HepG2 (cell line): ENCODE results near the gene BAHD1. TPM values are rescaled to one million over a fixed set of nuclear protein-coding genes. Genes with fewer than 3 reads are reported as not detected.

ENCODE experiments used
- BORCS8-MEF2B ChIP-seq: sonication (generic); formaldehyde crosslinking; IDR thresholded peaks from 2 replicates; pipeline ENCODE4 v1.8.0; 2022; ENCODE audit warnings: mild to moderate bottlenecking, missing genetic modification reagents
- MBNL3 ChIP-seq: fragments of 250-450 bp; sonication (Bioruptor Pico); conservative IDR thresholded peaks from 2 replicates; pipeline ENCODE4 v1.8.0; 2022; ENCODE audit warnings: mild to moderate bottlenecking, inconsistent platforms
- PHB2 ChIP-seq: fragments of 450-650 bp; IDR thresholded peaks from 2 replicates; pipeline ENCODE4 v1.6.1; 2018; ENCODE audit not compliant: partially characterized antibody
- RFX3 ChIP-seq: IDR thresholded peaks from 2 replicates; pipeline ENCODE4 v1.6.1; 2016; ENCODE audit warnings: missing biosample characterization, missing genetic modification reagents
- RXRA ChIP-seq: sonication (generic); formaldehyde crosslinking; IDR thresholded peaks from 2 replicates; pipeline ENCODE4 v1.5.1; 2020; ENCODE audit warnings: missing genetic modification reagents
- SMAD3 ChIP-seq: sonication (generic); formaldehyde crosslinking; IDR thresholded peaks from 2 replicates; pipeline ENCODE4 v1.4.0; 2020; ENCODE audit warnings: missing genetic modification reagents
- SRSF1 ChIP-seq: fragments of 200-400 bp; formaldehyde crosslinking; optimal IDR thresholded peaks from 2 replicates; pipeline ENCODE3; 2017; ENCODE audit warnings: mild to moderate bottlenecking, low read depth, low read length, moderate library complexity
- ZNF33A ChIP-seq: sonication (generic); formaldehyde crosslinking; IDR thresholded peaks from 2 replicates; pipeline ENCODE4 v1.5.1; 2020; ENCODE audit warnings: missing genetic modification reagents, mild to moderate bottlenecking, moderate library complexity, borderline replicate concordance
- ZNF761 ChIP-seq: sonication (generic); formaldehyde crosslinking; conservative IDR thresholded peaks from 2 replicates; pipeline ENCODE4 v1.4.0; 2020; ENCODE audit warnings: mild to moderate bottlenecking, missing genetic modification reagents
- ZNF782 ChIP-seq: sonication (generic); formaldehyde crosslinking; IDR thresholded peaks from 2 replicates; pipeline ENCODE4 v1.4.0; 2020; ENCODE audit warnings: missing genetic modification reagents, mild to moderate bottlenecking, borderline replicate concordance
- polyA plus RNA-seq, 8 experiments: library from polyadenylated mRNA; depleted of rRNA in 3 of 8; stranded (reverse) in 7 of 8; unstranded in 1 of 8; fragments of >200 nt; fragmentation: Illumina TruSeq in 4 of 8; extraction: Trizol in 4 of 8; gene quantifications; 2 replicates each; pipeline versions ENCODE4 v1.2.1 to v1.2.3, GENCODE V29; 2011 to 2016; ENCODE audit warnings: low read depth in 4 of 8, missing spikeins in 1 of 8, mixed read lengths in 1 of 8; ENCODE audit not compliant: insufficient read depth in 1 of 8
- total RNA-seq, 5 experiments: library from RNA; depleted of rRNA; stranded (reverse); fragments of >200 nt; fragmentation: Illumina TruSeq; extraction: Trizol; gene quantifications; 2 replicates each; pipeline ENCODE4 v1.2.3, GENCODE V29; 2016; ENCODE audit warnings: low read depth in 1 of 5
- TF ChIP-seq, protein P1 (sequence below): sonication (generic); formaldehyde crosslinking; IDR thresholded peaks from 2 replicates; pipeline ENCODE4 v1.4.0; 2020; ENCODE audit warnings: missing genetic modification reagents; ENCODE audit errors: not compliant biosample characterization
- TF ChIP-seq, protein P2 (sequence below), 2 experiments: sonication (generic) in 1 of 2; formaldehyde crosslinking in 1 of 2; IDR thresholded peaks; 2 replicates each; pipeline versions ENCODE4 v1.6.1 to v1.9.0; 2014 to 2022; ENCODE audit warnings: antibody characterized with exemption in 1 of 2, borderline replicate concordance in 1 of 2, inconsistent platforms in 1 of 2, low read depth in 1 of 2, missing genetic modification reagents in 1 of 2
- TF ChIP-seq, protein P3 (sequence below), 2 experiments: sonication (generic) in 1 of 2; formaldehyde crosslinking in 1 of 2; IDR thresholded peaks; 2 replicates each; pipeline versions ENCODE4 v1.4.0 to v1.6.1; 2016 to 2020; ENCODE audit warnings: borderline replicate concordance in 1 of 2, low read depth in 1 of 2, mild to moderate bottlenecking in 1 of 2, missing genetic modification reagents in 1 of 2

The BAHD1 gene
- total and polyA plus RNA-seq, 2 of the 13 experiments (the other 11 are each of a cell fraction or from before 2014, with no cell fraction given) = 3.3 to 8.7 TPM

- TF ChIP-seq PHB2 = no peak
- TF ChIP-seq, protein P1, sequence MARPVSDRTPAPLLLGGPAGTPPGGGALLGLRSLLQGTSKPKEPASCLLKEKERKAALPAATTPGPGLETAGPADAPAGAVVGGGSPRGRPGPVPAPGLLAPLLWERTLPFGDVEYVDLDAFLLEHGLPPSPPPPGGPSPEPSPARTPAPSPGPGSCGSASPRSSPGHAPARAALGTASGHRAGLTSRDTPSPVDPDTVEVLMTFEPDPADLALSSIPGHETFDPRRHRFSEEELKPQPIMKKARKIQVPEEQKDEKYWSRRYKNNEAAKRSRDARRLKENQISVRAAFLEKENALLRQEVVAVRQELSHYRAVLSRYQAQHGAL = no peak
- TF ChIP-seq, protein P2, sequence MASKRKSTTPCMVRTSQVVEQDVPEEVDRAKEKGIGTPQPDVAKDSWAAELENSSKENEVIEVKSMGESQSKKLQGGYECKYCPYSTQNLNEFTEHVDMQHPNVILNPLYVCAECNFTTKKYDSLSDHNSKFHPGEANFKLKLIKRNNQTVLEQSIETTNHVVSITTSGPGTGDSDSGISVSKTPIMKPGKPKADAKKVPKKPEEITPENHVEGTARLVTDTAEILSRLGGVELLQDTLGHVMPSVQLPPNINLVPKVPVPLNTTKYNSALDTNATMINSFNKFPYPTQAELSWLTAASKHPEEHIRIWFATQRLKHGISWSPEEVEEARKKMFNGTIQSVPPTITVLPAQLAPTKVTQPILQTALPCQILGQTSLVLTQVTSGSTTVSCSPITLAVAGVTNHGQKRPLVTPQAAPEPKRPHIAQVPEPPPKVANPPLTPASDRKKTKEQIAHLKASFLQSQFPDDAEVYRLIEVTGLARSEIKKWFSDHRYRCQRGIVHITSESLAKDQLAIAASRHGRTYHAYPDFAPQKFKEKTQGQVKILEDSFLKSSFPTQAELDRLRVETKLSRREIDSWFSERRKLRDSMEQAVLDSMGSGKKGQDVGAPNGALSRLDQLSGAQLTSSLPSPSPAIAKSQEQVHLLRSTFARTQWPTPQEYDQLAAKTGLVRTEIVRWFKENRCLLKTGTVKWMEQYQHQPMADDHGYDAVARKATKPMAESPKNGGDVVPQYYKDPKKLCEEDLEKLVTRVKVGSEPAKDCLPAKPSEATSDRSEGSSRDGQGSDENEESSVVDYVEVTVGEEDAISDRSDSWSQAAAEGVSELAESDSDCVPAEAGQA (IDR thresholded peaks at IDR 0.05; ENCODE audit: low read depth) = no peak
- TF ChIP-seq, protein P2 (CRISPR knock-in tag; IDR thresholded peaks at IDR 0.05; ENCODE audit: borderline replicate concordance) = 0 out of 2 replicates have a peak, but pooled peaks have one; percentile 81
- TF ChIP-seq, protein P3, sequence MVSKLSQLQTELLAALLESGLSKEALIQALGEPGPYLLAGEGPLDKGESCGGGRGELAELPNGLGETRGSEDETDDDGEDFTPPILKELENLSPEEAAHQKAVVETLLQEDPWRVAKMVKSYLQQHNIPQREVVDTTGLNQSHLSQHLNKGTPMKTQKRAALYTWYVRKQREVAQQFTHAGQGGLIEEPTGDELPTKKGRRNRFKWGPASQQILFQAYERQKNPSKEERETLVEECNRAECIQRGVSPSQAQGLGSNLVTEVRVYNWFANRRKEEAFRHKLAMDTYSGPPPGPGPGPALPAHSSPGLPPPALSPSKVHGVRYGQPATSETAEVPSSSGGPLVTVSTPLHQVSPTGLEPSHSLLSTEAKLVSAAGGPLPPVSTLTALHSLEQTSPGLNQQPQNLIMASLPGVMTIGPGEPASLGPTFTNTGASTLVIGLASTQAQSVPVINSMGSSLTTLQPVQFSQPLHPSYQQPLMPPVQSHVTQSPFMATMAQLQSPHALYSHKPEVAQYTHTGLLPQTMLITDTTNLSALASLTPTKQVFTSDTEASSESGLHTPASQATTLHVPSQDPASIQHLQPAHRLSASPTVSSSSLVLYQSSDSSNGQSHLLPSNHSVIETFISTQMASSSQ (IDR thresholded peaks at IDR 0.05; ENCODE audit: low read depth) = no peak
- TF ChIP-seq, protein P3 (CRISPR knock-in tag; IDR thresholded peaks at IDR 0.05; ENCODE audit: borderline replicate concordance) = peak; percentile 68
- TF ChIP-seq SRSF1 = no peak
- no peak for TF ChIP-seq ZNF761
- TF ChIP-seq ZNF33A (CRISPR knock-in tag) = no peak
- peak; percentile 49; the same call in 1 of the 2 replicates for TF ChIP-seq SMAD3 (CRISPR knock-in tag)
- no peak for TF ChIP-seq RXRA (CRISPR knock-in tag)
- TF ChIP-seq BORCS8-MEF2B (CRISPR knock-in tag) = peak; percentile 74
- TF ChIP-seq ZNF782 (CRISPR knock-in tag) = peak; percentile 51; the same call in 1 of the 2 replicates
- TF ChIP-seq MBNL3 (CRISPR knock-in tag) = no peak
- TF ChIP-seq RFX3 (CRISPR knock-in tag) = no peak
These were observed 35.0 kb upstream of the BAHD1 start, which contains the start of gene IVD (continued) for GRCh38 chr15:40405501-40406381.
